Endothelial cell (in vitro differentiated cells): ENCODE data around the gene EIF4E1B. TPM values are rescaled to one million over a fixed set of nuclear protein-coding genes. Genes with fewer than 3 reads are reported as not detected.

Experiments used
- DNase-seq: peaks from one replicate; pipeline ENCODE4 v3.0.0; 2021; ENCODE audit warnings: low spot score
- H3K27ac Mint-ChIP-seq: one replicate; pipeline ENCODE4 v1.8.0; 2021; ENCODE audit warnings: mixed read lengths, inconsistent platforms; ENCODE audit not compliant: unreplicated experiment
- H3K27me3 Mint-ChIP-seq: one replicate; pipeline ENCODE4 v1.8.0; 2021; ENCODE audit warnings: mild to moderate bottlenecking, moderate library complexity, mixed read lengths, inconsistent platforms; ENCODE audit not compliant: unreplicated experiment
- H3K36me3 Mint-ChIP-seq: one replicate; pipeline ENCODE4 v1.8.0; 2021; ENCODE audit warnings: mild to moderate bottlenecking, low read depth, mixed read lengths, inconsistent platforms; ENCODE audit not compliant: unreplicated experiment
- H3K4me1 Mint-ChIP-seq: one replicate; pipeline ENCODE4 v1.8.0; 2021; ENCODE audit warnings: mild to moderate bottlenecking, mixed read lengths, inconsistent platforms; ENCODE audit not compliant: unreplicated experiment
- H3K4me3 Mint-ChIP-seq: one replicate; pipeline ENCODE4 v1.8.0; 2021; ENCODE audit warnings: mild to moderate bottlenecking, mixed read lengths, inconsistent platforms; ENCODE audit not compliant: unreplicated experiment
- H3K9me3 Mint-ChIP-seq: one replicate; pipeline ENCODE4 v1.8.0; 2021; ENCODE audit warnings: mixed read lengths, inconsistent platforms; ENCODE audit not compliant: unreplicated experiment
- CTCF ChIP-seq: fragments of 200-600 bp; sonication (generic); IDR thresholded peaks from one replicate; pipeline ENCODE4 v1.5.0; 2021; ENCODE audit warnings: antibody characterized with exemption; ENCODE audit not compliant: unreplicated experiment
- total RNA-seq: library from RNA; stranded (reverse); fragmentation: NEBNext Ultra II Directional; extraction: Animal tissue kit (Norgen Biotek cat#: 25700); gene quantifications from one replicate; pipeline ENCODE4 v1.2.1, GENCODE V29; 2021; ENCODE audit not compliant: unreplicated experiment

Gene EIF4E1B
- total RNA-seq, 1 donor from 2014 or later, result 0.54 TPM

GRCh38 chr5:176620333-176620981 is 10.0 kb upstream of the EIF4E1B start:
- TF ChIP-seq CTCF, result no peak
- no peak overlapping the region for H3K4me3 Mint-ChIP-seq
- no peaks in the 10 kb centered on the region for H3K36me3 Mint-ChIP-seq
- peaks cover 20% of the 10 kb centered on the region for H3K27me3 Mint-ChIP-seq
- DNase-seq, result no peak
- no peak overlapping the region for H3K27ac Mint-ChIP-seq
- no peaks in the 10 kb centered on the region for H3K4me1 Mint-ChIP-seq
- no peaks in the 10 kb centered on the region for H3K9me3 Mint-ChIP-seq

GRCh38 chr5:176621661-176622079 is 8.8 kb upstream of the EIF4E1B start:
- H3K4me3 Mint-ChIP-seq, result no peak overlapping the region
- H3K36me3 Mint-ChIP-seq, result no peaks in the 10 kb centered on the region
- H3K27ac Mint-ChIP-seq, result no peak overlapping the region
- DNase-seq, result no peak
- peaks cover 17% of the 10 kb centered on the region for H3K27me3 Mint-ChIP-seq
- H3K9me3 Mint-ChIP-seq, result no peaks in the 10 kb centered on the region
- TF ChIP-seq CTCF, result no peak
- no peaks in the 10 kb centered on the region for H3K4me1 Mint-ChIP-seq

- Mint-ChIP-seq H3K4me3 (no peak overlapping the region), H3K27me3 (peaks cover 13% of the 10 kb centered on the region), H3K27ac (no peak overlapping the region), H3K9me3 (no peaks in the 10 kb centered on the region), H3K4me1 (peaks cover 3% of the 10 kb centered on the region), H3K36me3 (no peaks in the 10 kb centered on the region)
- DNase-seq, result no peak
- TF ChIP-seq CTCF, result no peak
Observed at GRCh38 chr5:176624142-176624541, 6.3 kb upstream of the EIF4E1B start.

GRCh38 chr5:176624938-176625337 is 5.5 kb upstream of the EIF4E1B start:
- DNase-seq, result no peak
- Mint-ChIP-seq H3K27ac (no peak overlapping the region), H3K9me3 (no peaks in the 10 kb centered on the region), H3K27me3 (peaks cover 14% of the 10 kb centered on the region), H3K36me3 (no peaks in the 10 kb centered on the region), H3K4me1 (peaks cover 3% of the 10 kb centered on the region), H3K4me3 (no peak overlapping the region)
- no peak for TF ChIP-seq CTCF

- no peak for DNase-seq
- TF ChIP-seq CTCF, result no peak
- Mint-ChIP-seq H3K4me3 (no peak overlapping the region), H3K4me1 (peaks cover 3% of the 10 kb centered on the region), H3K27me3 (peaks cover 14% of the 10 kb centered on the region), H3K36me3 (no peaks in the 10 kb centered on the region), H3K27ac (no peak overlapping the region), H3K9me3 (no peaks in the 10 kb centered on the region)
Observed at GRCh38 chr5:176625512-176625911, 5.0 kb upstream of the EIF4E1B start.
